Measurements from ENCODE around the gene PKDREJ. TPM values are rescaled to one million over a fixed set of nuclear protein-coding genes. Genes with fewer than 3 reads are reported as not detected.

The PKDREJ gene
- total RNA-seq, 1 experiment from 2014 or later: 0.02 TPM

DNA sequence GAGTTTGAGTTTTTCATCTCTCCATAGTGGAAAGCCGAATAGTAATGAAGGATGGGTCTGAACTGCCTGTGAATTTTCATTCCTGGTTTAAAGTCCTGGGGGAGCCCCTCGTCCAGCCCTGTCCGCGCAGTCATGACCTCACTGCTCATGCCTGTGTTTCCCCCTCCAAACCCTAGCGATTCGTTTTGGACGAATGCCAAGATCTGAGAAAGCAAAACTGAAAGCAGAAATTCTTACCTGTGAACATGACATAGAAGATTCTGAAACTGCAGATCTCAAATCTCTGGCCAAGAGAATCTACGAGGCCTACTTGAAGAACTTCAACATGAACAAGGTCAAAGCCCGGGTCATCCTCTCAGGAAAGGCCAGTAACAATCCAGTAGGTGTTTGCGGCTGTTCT is 43.5 kb downstream of the PKDREJ start:
- no peak for TF ChIP-seq TCF7 (CRISPR knock-in tag; IDR thresholded peaks at IDR 0.05; ENCODE audit: low read depth)
- TF ChIP-seq TEAD4 (CRISPR knock-in tag; IDR thresholded peaks at IDR 0.05): no peak
- no peak for TF ChIP-seq FOXK1 (CRISPR knock-in tag; IDR thresholded peaks at IDR 0.05)
- TF ChIP-seq, protein P1, sequence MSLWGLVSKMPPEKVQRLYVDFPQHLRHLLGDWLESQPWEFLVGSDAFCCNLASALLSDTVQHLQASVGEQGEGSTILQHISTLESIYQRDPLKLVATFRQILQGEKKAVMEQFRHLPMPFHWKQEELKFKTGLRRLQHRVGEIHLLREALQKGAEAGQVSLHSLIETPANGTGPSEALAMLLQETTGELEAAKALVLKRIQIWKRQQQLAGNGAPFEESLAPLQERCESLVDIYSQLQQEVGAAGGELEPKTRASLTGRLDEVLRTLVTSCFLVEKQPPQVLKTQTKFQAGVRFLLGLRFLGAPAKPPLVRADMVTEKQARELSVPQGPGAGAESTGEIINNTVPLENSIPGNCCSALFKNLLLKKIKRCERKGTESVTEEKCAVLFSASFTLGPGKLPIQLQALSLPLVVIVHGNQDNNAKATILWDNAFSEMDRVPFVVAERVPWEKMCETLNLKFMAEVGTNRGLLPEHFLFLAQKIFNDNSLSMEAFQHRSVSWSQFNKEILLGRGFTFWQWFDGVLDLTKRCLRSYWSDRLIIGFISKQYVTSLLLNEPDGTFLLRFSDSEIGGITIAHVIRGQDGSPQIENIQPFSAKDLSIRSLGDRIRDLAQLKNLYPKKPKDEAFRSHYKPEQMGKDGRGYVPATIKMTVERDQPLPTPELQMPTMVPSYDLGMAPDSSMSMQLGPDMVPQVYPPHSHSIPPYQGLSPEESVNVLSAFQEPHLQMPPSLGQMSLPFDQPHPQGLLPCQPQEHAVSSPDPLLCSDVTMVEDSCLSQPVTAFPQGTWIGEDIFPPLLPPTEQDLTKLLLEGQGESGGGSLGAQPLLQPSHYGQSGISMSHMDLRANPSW (CRISPR knock-in tag; conservative IDR thresholded peaks at IDR 0.05; ENCODE audit: low read depth): no peak
- TF ChIP-seq, protein P2, sequence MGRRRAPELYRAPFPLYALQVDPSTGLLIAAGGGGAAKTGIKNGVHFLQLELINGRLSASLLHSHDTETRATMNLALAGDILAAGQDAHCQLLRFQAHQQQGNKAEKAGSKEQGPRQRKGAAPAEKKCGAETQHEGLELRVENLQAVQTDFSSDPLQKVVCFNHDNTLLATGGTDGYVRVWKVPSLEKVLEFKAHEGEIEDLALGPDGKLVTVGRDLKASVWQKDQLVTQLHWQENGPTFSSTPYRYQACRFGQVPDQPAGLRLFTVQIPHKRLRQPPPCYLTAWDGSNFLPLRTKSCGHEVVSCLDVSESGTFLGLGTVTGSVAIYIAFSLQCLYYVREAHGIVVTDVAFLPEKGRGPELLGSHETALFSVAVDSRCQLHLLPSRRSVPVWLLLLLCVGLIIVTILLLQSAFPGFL (CRISPR knock-in tag; IDR thresholded peaks at IDR 0.05; ENCODE audit: borderline replicate concordance): no peak
- TF ChIP-seq TEAD1 (CRISPR knock-in tag; IDR thresholded peaks at IDR 0.05): no peak
- TF ChIP-seq NR2C2 (CRISPR knock-in tag; IDR thresholded peaks at IDR 0.05): no peak
- no peak for TF ChIP-seq MXD4 (CRISPR knock-in tag; IDR thresholded peaks at IDR 0.05; ENCODE audit: borderline replicate concordance)
- no peak for TF ChIP-seq GABPB1 (CRISPR knock-in tag; IDR thresholded peaks at IDR 0.05)
- TF ChIP-seq, protein P3, sequence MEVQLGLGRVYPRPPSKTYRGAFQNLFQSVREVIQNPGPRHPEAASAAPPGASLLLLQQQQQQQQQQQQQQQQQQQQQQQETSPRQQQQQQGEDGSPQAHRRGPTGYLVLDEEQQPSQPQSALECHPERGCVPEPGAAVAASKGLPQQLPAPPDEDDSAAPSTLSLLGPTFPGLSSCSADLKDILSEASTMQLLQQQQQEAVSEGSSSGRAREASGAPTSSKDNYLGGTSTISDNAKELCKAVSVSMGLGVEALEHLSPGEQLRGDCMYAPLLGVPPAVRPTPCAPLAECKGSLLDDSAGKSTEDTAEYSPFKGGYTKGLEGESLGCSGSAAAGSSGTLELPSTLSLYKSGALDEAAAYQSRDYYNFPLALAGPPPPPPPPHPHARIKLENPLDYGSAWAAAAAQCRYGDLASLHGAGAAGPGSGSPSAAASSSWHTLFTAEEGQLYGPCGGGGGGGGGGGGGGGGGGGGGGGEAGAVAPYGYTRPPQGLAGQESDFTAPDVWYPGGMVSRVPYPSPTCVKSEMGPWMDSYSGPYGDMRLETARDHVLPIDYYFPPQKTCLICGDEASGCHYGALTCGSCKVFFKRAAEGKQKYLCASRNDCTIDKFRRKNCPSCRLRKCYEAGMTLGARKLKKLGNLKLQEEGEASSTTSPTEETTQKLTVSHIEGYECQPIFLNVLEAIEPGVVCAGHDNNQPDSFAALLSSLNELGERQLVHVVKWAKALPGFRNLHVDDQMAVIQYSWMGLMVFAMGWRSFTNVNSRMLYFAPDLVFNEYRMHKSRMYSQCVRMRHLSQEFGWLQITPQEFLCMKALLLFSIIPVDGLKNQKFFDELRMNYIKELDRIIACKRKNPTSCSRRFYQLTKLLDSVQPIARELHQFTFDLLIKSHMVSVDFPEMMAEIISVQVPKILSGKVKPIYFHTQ (CRISPR knock-in tag; IDR thresholded peaks at IDR 0.05): no peak
- TF ChIP-seq, protein P4, sequence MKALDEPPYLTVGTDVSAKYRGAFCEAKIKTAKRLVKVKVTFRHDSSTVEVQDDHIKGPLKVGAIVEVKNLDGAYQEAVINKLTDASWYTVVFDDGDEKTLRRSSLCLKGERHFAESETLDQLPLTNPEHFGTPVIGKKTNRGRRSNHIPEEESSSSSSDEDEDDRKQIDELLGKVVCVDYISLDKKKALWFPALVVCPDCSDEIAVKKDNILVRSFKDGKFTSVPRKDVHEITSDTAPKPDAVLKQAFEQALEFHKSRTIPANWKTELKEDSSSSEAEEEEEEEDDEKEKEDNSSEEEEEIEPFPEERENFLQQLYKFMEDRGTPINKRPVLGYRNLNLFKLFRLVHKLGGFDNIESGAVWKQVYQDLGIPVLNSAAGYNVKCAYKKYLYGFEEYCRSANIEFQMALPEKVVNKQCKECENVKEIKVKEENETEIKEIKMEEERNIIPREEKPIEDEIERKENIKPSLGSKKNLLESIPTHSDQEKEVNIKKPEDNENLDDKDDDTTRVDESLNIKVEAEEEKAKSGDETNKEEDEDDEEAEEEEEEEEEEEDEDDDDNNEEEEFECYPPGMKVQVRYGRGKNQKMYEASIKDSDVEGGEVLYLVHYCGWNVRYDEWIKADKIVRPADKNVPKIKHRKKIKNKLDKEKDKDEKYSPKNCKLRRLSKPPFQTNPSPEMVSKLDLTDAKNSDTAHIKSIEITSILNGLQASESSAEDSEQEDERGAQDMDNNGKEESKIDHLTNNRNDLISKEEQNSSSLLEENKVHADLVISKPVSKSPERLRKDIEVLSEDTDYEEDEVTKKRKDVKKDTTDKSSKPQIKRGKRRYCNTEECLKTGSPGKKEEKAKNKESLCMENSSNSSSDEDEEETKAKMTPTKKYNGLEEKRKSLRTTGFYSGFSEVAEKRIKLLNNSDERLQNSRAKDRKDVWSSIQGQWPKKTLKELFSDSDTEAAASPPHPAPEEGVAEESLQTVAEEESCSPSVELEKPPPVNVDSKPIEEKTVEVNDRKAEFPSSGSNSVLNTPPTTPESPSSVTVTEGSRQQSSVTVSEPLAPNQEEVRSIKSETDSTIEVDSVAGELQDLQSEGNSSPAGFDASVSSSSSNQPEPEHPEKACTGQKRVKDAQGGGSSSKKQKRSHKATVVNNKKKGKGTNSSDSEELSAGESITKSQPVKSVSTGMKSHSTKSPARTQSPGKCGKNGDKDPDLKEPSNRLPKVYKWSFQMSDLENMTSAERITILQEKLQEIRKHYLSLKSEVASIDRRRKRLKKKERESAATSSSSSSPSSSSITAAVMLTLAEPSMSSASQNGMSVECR (CRISPR knock-in tag; IDR thresholded peaks at IDR 0.05; ENCODE audit: borderline replicate concordance): no peak
- TF ChIP-seq ZNF416 (CRISPR knock-in tag; IDR thresholded peaks at IDR 0.05): no peak
- no peak for TF ChIP-seq PRRX2 (CRISPR knock-in tag; IDR thresholded peaks at IDR 0.05)
- TF ChIP-seq, protein P5, sequence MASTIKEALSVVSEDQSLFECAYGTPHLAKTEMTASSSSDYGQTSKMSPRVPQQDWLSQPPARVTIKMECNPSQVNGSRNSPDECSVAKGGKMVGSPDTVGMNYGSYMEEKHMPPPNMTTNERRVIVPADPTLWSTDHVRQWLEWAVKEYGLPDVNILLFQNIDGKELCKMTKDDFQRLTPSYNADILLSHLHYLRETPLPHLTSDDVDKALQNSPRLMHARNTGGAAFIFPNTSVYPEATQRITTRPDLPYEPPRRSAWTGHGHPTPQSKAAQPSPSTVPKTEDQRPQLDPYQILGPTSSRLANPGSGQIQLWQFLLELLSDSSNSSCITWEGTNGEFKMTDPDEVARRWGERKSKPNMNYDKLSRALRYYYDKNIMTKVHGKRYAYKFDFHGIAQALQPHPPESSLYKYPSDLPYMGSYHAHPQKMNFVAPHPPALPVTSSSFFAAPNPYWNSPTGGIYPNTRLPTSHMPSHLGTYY (CRISPR knock-in tag; IDR thresholded peaks at IDR 0.05): no peak
- TF ChIP-seq ZNF219 (CRISPR knock-in tag; IDR thresholded peaks at IDR 0.05; ENCODE audit: borderline replicate concordance): no peak
- TF ChIP-seq SMAD3 (CRISPR knock-in tag; IDR thresholded peaks at IDR 0.05; ENCODE audit: borderline replicate concordance): no peak
- TF ChIP-seq SMAD4 (CRISPR knock-in tag; IDR thresholded peaks at IDR 0.05): no peak
- DNase-seq (ENCODE audit: low spot score) (no peak), ATAC-seq (no peak)
- no peaks in the 10 kb centered on the region for H3K27me3 Mint-ChIP-seq (ENCODE audit: low read depth)
- POLR2A ChIA-PET: no interaction called here
- no peaks in the 10 kb centered on the region for H3K9me3 Mint-ChIP-seq
- no peak overlapping the region for H3K4me3 Mint-ChIP-seq
- peaks cover 2% of the 10 kb centered on the region for H3K4me1 Mint-ChIP-seq
- H3K27ac Mint-ChIP-seq: no peak overlapping the region
- H3K36me3 Mint-ChIP-seq: no peaks in the 10 kb centered on the region; the same call in none of the 2 replicates
- CTCF ChIA-PET: no interaction called here
